SK-N-SH treated with all-trans-retinoic acid at 6 μM for 48 hours (cell line): Measurements from ENCODE around the gene EMC9.

ENCODE experiments used
- ATAC-seq: fragments of 200-7000 bp; cut with Tn5 transposase; 3 replicates; pipeline ENCODE4 v1.9.1; 2020; ENCODE audit warnings: mild to moderate bottlenecking, moderate library complexity
- BACH2 ChIP-seq: fragments of 250-450 bp; sonication (Bioruptor Pico); IDR thresholded peaks from 2 replicates; pipeline ENCODE4 v1.9.0; 2021; ENCODE audit warnings: mild to moderate bottlenecking, borderline replicate concordance
- CREB5 ChIP-seq: fragments of 250-450 bp; sonication (Bioruptor Pico); IDR thresholded peaks from 2 replicates; pipeline ENCODE4 v1.5.1; 2020; ENCODE audit warnings: low read depth, mild to moderate bottlenecking, moderate library complexity
- CSDC2 ChIP-seq: fragments of 250-450 bp; sonication (Bioruptor Pico); IDR thresholded peaks from 2 replicates; pipeline ENCODE4 v1.5.0; 2020; ENCODE audit warnings: mild to moderate bottlenecking, moderate library complexity
- GLIS3 ChIP-seq: fragments of 250-450 bp; sonication (Bioruptor Pico); IDR thresholded peaks from 2 replicates; pipeline ENCODE4 v1.5.0; 2020; ENCODE audit warnings: mild to moderate bottlenecking, moderate library complexity
- ISL1 ChIP-seq: fragments of 250-450 bp; sonication (Bioruptor Pico); IDR thresholded peaks from 2 replicates; pipeline ENCODE4 v2.1.2; 2022; ENCODE audit warnings: mild to moderate bottlenecking, moderate library complexity
- OSR1 ChIP-seq: fragments of 250-450 bp; sonication (Bioruptor Pico); IDR thresholded peaks from 2 replicates; pipeline ENCODE4 v1.8.0; 2022; ENCODE audit warnings: moderate library complexity, mild to moderate bottlenecking, inconsistent platforms
- POU6F1 ChIP-seq: fragments of 250-450 bp; sonication (Bioruptor Pico); IDR thresholded peaks from 2 replicates; pipeline ENCODE4 v1.8.0; 2021; ENCODE audit warnings: low read depth, mild to moderate bottlenecking, moderate library complexity, borderline replicate concordance
- PPARA ChIP-seq: fragments of 250-450 bp; sonication (Bioruptor Pico); IDR thresholded peaks from 2 replicates; pipeline ENCODE4 v1.5.0; 2020; ENCODE audit warnings: mild to moderate bottlenecking, borderline replicate concordance
- RARB ChIP-seq: fragments of 250-450 bp; sonication (Bioruptor Pico); IDR thresholded peaks from 2 replicates; pipeline ENCODE4 v1.8.0; 2021; ENCODE audit warnings: mild to moderate bottlenecking, moderate library complexity
- SNAI2 ChIP-seq: fragments of 250-450 bp; sonication (Bioruptor Pico); IDR thresholded peaks from 2 replicates; pipeline ENCODE4 v1.5.0; 2020; ENCODE audit warnings: mild to moderate bottlenecking, moderate library complexity
- TCF4 ChIP-seq: fragments of 250-450 bp; sonication (Bioruptor Pico); IDR thresholded peaks from 2 replicates; pipeline ENCODE4 v1.8.0; 2021; ENCODE audit warnings: mild to moderate bottlenecking, moderate library complexity, borderline replicate concordance
- TOX ChIP-seq: fragments of 250-450 bp; sonication (Bioruptor Pico); IDR thresholded peaks from 2 replicates; pipeline ENCODE4 v1.8.0; 2021; ENCODE audit warnings: mild to moderate bottlenecking, moderate library complexity, borderline replicate concordance
- ZC3H10 ChIP-seq: fragments of 250-450 bp; sonication (Bioruptor Pico); IDR thresholded peaks from 2 replicates; pipeline ENCODE4 v1.5.1; 2021; ENCODE audit warnings: mild to moderate bottlenecking, moderate library complexity
- ZFP3 ChIP-seq: fragments of 250-450 bp; sonication (Bioruptor Pico); IDR thresholded peaks from 2 replicates; pipeline ENCODE4 v1.5.0; 2020; ENCODE audit warnings: mild to moderate bottlenecking, moderate library complexity
- ZFP30 ChIP-seq: fragments of 450-650 bp; formaldehyde crosslinking; IDR thresholded peaks from 2 replicates; pipeline ENCODE4 v1.5.0; 2022; ENCODE audit warnings: mild to moderate bottlenecking, moderate library complexity
- ZNF565 ChIP-seq: fragments of 450-650 bp; formaldehyde crosslinking; conservative IDR thresholded peaks from 2 replicates; pipeline ENCODE4 v1.5.0; 2020; ENCODE audit warnings: low read depth, mild to moderate bottlenecking, moderate library complexity
- ZNF70 ChIP-seq: fragments of 450-650 bp; formaldehyde crosslinking; IDR thresholded peaks from 2 replicates; pipeline ENCODE4 v1.5.0; 2020; ENCODE audit warnings: mild to moderate bottlenecking, moderate library complexity
- ZNF8 ChIP-seq: fragments of 450-650 bp; formaldehyde crosslinking; IDR thresholded peaks from 2 replicates; pipeline ENCODE4 v1.5.0; 2020; ENCODE audit warnings: mild to moderate bottlenecking, moderate library complexity

The EMC9 gene

DNA sequence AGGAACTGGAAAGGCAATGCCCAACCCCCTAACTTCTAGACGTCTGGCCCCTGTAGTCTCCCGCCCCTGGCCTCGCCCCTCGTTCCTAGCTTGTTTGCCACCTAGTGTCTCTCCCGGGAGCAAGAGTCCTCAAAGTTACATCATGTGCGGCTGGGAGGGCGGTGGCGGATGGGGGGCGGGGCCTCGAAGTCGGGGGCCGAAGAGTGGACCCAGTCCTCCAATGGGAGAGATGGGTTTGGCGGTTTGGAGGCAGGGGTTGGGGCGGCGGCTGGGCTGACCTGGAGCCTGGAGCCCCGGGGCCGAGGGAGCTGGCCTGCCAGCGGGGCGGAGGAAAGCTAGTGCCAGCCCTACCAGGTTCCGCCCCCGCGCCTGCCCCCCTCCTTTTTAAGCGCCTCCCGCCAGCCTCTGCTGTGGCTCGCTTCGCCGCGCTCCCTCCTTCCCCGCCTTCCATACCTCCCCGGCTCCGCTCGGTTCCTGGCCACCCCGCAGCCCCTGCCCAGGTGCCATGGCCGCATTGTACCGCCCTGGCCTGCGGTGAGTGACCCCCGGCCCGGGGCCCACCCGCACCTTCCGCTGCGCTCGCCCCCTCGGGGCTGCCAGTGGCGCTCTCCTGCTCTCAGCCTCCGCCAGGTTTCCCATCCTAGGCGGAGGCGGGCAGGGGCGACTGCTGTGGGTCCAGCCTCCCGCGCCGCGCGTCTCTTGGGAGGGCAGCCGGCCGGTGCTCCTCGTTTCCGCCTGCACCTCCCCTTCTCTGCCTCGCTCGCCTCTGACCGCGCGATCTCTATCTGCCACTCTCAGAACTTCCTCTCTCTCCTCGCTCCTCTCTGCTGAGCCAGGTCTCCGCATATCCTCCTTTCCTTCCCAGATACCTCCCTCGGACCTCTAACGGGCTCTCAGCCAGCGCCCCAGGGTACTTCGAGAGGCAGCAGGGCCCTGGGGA lies 47.2 kb downstream of the EMC9 start, which contains the start of gene PCK2:
Gene PCK2 (plus strand): TSS at position 411 of the 940 bp plus-strand sequence. CDS start 95 bp downstream, at position 506.
- TF ChIP-seq ZFP3 (CRISPR knock-in tag) (no peak), ZNF70 (CRISPR knock-in tag) (peak; percentile 96), ZC3H10 (CRISPR knock-in tag) (no peak)

DNA sequence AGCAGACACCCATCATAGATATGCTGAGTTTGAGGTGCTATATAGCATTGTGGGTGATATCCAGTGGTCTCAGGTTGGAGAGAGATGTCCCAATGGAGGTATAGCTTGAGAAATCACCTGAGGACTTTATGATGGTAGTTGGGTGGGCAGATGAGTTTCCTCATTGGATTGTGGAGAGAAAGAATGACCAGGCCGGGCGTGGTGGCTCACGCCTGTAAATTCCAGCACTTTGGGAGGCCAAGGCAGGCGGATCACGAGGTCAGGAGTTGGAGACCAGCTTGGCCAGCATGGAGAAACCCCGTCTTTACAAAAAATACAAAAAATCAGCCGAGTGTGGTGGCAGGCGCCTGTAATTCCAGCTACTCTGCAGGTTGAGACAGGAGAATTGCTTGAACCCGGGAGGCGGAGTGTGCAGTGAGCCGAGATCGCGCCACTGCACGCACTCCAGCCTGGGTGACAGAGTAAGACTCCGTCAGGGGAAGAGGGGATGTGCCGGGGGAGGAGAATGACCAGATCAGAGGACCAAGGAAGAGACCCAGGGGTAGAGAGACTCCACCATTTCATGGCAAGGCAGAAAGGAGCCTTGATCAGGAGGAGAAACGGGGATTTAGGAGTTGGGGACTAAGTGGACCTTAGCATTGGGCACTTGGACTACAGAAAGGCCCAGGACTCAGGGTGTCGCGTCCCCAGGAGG lies 48.0 kb downstream of the EMC9 start:
- TF ChIP-seq ZFP3 (CRISPR knock-in tag), result no peak
- no peak for TF ChIP-seq OSR1 (CRISPR knock-in tag)
- no peak for ATAC-seq

More for the DNA sequence above, 47.2 kb downstream of the EMC9 start, which contains the start of gene PCK2:
- peak; percentile 89 for ATAC-seq

DNA sequence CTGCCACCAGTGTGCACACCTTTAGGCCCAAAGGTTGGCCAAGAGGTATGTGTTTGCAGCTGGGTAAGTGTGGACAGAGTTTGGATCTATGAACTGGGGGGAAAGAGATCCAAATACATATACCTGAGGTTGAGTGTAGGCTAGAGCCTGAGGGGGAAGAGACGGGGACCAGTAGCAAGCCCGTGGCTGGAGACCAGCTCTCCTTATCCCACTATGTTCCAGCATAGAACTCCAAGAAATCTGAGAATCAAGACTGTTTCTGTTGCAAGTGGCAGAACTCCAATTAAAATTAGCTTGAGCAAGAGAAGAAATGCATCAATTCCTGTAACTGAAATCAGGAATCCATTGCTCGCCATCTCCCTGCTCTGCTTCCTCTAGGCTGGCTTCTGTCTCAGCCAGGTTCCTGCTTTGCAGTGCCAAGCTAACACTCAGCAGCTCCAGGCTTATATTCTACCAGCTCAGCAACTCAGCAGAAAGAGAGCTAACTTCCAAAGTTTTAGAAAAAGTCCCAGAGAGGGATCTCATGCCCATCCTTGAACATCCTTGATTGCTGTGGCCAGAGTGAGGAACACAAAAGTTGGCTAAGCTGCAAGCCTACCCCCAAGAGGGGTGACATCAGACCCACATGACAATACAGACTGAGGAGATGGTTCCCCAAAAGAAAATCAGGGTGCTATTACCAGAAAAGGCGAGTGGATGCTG lies 48.7 kb downstream of the EMC9 start:
- ATAC-seq, result no peak
- TF ChIP-seq RARB (CRISPR knock-in tag), result no peak

- ATAC-seq, result no peak
- no peak for TF ChIP-seq TOX (CRISPR knock-in tag)
- no peak for TF ChIP-seq RARB (CRISPR knock-in tag)
- TF ChIP-seq CREB5 (CRISPR knock-in tag), result no peak
- TF ChIP-seq ZNF8 (CRISPR knock-in tag), result no peak
- TF ChIP-seq ZFP3 (CRISPR knock-in tag), result no peak
- TF ChIP-seq ZNF565, result no peak
- no peak for TF ChIP-seq GLIS3 (CRISPR knock-in tag)
- no peak for TF ChIP-seq ZFP30 (CRISPR knock-in tag)
- TF ChIP-seq ISL1, result no peak
- no peak for TF ChIP-seq PPARA (CRISPR knock-in tag)
- no peak for TF ChIP-seq ZNF70 (CRISPR knock-in tag)
- no peak for TF ChIP-seq SNAI2 (CRISPR knock-in tag)
- no peak for TF ChIP-seq BACH2
- TF ChIP-seq TCF4 (CRISPR knock-in tag), result no peak
- no peak for TF ChIP-seq CSDC2
- TF ChIP-seq POU6F1 (CRISPR knock-in tag), result no peak
Measured at GRCh38 chr14:24092110-24092504, 49.3 kb downstream of the EMC9 start.

DNA sequence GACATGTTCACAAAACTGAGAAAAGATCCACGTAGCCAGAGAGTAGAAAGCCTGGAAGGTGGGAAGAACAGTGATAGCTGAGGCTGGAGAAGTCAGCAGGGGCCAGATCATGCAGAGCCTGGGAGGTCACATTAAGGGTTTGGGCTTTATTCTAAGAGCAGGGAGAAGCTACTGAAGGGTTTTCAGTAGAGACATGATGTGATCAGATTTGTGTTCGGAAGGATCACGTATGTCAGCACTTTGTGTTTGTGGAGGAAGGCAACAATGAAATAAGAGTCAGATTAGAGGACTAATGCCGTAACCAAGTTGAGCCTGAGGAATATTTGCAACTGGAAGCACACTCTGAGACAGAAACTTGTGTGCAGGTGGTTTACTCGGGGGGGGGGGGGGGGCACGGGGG lies 51.5 kb downstream of the EMC9 start:
- TF ChIP-seq ZNF70 (CRISPR knock-in tag) (no peak), OSR1 (CRISPR knock-in tag) (no peak), TCF4 (CRISPR knock-in tag) (no peak), GLIS3 (CRISPR knock-in tag) (no peak)
- ATAC-seq, result no peak
